Spinal cord (tissue), 10 donors: ENCODE results near the gene HIVEP1. TPM values are rescaled to one million over a fixed set of nuclear protein-coding genes. Genes with fewer than 3 reads are reported as not detected.

Experiments used
- DNase-seq, 6 donors: peaks; one replicate each; pipeline versions ENCODE4 v3.0.0 to v3.0.0-alpha.2; 2013 to 2015; ENCODE audit warnings: low spot score in 6 of 6, low read depth in 4 of 6
- H3K27ac ChIP-seq: one replicate; pipeline ENCODE4 v1.5.1; 2013; ENCODE audit warnings: low read depth, low read length, control low read depth
- H3K27me3 ChIP-seq: one replicate; pipeline ENCODE4 v1.6.1; 2013; ENCODE audit warnings: low read length; ENCODE audit not compliant: control insufficient read depth, insufficient read depth
- H3K36me3 ChIP-seq: one replicate; pipeline ENCODE4 v1.6.1; 2013; ENCODE audit warnings: low read length; ENCODE audit not compliant: control insufficient read depth, insufficient read depth
- H3K4me1 ChIP-seq: one replicate; pipeline ENCODE4 v1.6.1; 2013; ENCODE audit warnings: low read length; ENCODE audit not compliant: control insufficient read depth, insufficient read depth
- H3K4me3 ChIP-seq: one replicate; pipeline ENCODE4 v1.5.1; 2013; ENCODE audit warnings: low read depth, low read length, control low read depth
- H3K9me3 ChIP-seq: one replicate; pipeline ENCODE4 v1.6.1; 2013; ENCODE audit warnings: low read length; ENCODE audit not compliant: control insufficient read depth, insufficient read depth
- WGBS: methylation state at CpG from one replicate; pipeline ENCODE4 v1.1.5; 2013; ENCODE audit warnings: missing lambda C conversion rate; ENCODE audit not compliant: insufficient coverage; 5-methylcytosine and 5-hydroxymethylcytosine counted together
- polyA plus RNA-seq, 2 donors: library from polyadenylated mRNA; unstranded; fragments of 120-200 nt; gene quantifications; one replicate each; pipeline ENCODE4 v1.2.1, GENCODE V29; 2013; ENCODE audit not compliant: insufficient read length in 2 of 2
- total RNA-seq, 2 donors: library from RNA; depleted of rRNA in 1 of 2; stranded (reverse); fragments of 120-200 nt in 1 of 2; fragments of >200 nt in 1 of 2; gene quantifications; one replicate each; pipeline versions ENCODE4 v1.2.3 to v1.2.4, GENCODE V29; 2013 to 2014
- donor health status: healthy.

Gene HIVEP1
- total and polyA plus RNA-seq, 4 donors: 20.4 to 29.6 (median 22.5) TPM

DNA sequence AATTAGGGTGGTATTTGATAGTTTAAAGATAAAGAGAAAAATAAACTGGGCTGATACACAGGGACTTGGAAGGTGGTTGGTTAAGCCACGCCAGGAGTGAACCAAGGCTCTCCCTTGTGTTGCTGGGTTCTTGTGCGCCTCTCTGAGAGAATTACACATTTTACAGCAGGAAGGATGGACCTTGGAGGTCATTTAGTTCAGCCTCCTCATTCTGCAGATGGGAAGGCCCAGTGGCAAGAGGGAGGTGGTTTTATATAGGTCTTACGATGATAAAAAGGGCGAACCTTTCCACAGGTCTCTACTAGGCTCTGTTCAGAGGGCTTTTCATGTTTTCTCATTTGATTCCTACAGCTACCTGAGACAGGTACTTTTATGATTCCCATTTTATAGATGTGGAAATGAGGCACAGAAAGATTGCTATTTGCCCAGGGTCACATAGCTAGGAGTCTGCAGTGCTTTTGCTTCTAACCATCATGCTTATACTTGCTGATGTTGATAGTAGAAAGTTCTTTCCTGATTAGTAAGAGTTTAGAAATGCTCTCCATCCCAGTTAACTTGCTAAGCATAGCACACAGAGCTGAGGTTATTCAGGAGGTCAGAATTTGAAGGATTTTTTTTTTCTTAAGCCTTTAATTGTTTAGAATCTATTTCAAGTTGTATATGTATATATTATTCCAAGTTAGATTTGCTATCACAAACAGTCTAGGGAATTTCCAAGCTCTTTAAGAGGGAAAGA is 12.8 kb downstream of the HIVEP1 start:
- 100% methylated on average over 2 of the region's 4 CpGs for WGBS
- Histone ChIP-seq H3K27me3 (no peaks in the 10 kb centered on the region), H3K27ac (no peak overlapping the region), H3K36me3 (peaks cover 4% of the 10 kb centered on the region), H3K9me3 (peaks cover 4% of the 10 kb centered on the region), H3K4me1 (no peaks in the 10 kb centered on the region), H3K4me3 (no peak overlapping the region)
- no peak for DNase-seq

DNA sequence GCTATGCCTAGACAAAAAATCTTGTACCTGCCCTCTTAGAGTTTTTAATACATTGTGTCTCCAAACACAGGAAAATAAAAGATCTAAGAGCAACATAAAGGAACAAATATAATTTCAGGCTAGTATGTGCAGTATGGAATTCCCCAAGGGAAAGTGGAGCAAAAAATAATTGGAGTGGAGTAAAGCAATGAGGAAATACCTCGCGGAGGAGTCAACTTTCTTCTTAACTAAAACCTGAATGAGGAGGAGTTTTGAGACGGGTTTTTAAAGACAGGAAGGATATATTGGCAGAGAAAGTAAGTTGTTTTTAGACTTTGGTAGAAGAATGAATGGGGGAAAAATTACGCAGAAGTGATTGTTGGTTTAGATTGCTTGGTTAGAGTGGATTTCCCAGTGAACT is 14.0 kb downstream of the HIVEP1 start:
- Histone ChIP-seq H3K4me3 (no peak overlapping the region), H3K27ac (no peak overlapping the region), H3K36me3 (no peaks in the 10 kb centered on the region), H3K9me3 (peaks cover 8% of the 10 kb centered on the region), H3K4me1 (no peaks in the 10 kb centered on the region), H3K27me3 (no peaks in the 10 kb centered on the region)
- 90% methylated on average over 2 of the region's 4 CpGs for whole genome bisulfite sequencing
- DNase-seq: no peak

DNA sequence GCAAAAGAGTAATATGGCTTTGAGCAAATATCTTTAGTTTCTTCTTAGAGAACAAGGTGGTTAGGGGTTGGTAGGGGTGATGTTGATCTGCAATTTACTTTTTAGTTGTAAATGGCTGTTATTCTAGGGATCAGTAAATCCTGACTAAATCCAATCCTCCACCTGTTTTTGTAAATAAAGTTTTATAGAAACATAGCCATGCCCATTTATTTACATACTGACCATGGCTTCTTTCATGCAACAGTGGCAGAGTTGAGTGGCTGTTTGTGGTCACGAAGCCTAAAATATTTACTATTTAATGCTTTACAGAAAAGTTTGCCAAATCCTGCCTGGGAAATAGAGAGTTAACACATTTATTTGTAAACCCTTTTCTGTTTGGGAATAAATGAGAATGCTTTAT is 14.7 kb downstream of the HIVEP1 start:
- Histone ChIP-seq H3K9me3 (peaks cover 8% of the 10 kb centered on the region), H3K4me1 (no peaks in the 10 kb centered on the region), H3K27me3 (no peaks in the 10 kb centered on the region), H3K27ac (no peak overlapping the region), H3K36me3 (no peaks in the 10 kb centered on the region), H3K4me3 (no peak overlapping the region)
- no peak for DNase-seq
- WGBS: no CpG with 5 or more reads among the region's 1 CpG

DNA sequence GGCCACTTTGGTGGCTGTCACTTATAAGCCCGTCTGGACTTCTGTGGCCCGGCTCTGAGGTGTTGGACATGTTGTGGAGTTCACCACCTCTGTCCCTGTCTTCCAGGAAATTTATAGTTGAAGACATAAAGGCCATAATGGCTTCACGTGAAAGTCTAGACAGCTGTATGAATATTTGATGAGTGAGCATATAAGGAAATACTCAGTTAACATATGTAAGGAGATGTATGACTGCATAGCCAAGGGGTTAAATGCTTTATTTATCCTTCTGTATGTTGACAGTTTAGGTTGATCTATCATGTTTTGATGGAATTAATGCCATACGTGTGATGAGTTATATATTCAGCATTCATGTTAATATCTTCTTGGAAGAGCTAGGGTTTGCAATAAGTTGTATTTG is 16.1 kb downstream of the HIVEP1 start:
- H3K4me3 ChIP-seq: no peak overlapping the region
- peaks cover 8% of the 10 kb centered on the region for H3K9me3 ChIP-seq
- no peaks in the 10 kb centered on the region for H3K4me1 ChIP-seq
- no peak overlapping the region for H3K27ac ChIP-seq
- no peak for DNase-seq
- no peaks in the 10 kb centered on the region for H3K36me3 ChIP-seq
- 93% methylated on average over 3 of the region's 4 CpGs for WGBS
- no peaks in the 10 kb centered on the region for H3K27me3 ChIP-seq

DNA sequence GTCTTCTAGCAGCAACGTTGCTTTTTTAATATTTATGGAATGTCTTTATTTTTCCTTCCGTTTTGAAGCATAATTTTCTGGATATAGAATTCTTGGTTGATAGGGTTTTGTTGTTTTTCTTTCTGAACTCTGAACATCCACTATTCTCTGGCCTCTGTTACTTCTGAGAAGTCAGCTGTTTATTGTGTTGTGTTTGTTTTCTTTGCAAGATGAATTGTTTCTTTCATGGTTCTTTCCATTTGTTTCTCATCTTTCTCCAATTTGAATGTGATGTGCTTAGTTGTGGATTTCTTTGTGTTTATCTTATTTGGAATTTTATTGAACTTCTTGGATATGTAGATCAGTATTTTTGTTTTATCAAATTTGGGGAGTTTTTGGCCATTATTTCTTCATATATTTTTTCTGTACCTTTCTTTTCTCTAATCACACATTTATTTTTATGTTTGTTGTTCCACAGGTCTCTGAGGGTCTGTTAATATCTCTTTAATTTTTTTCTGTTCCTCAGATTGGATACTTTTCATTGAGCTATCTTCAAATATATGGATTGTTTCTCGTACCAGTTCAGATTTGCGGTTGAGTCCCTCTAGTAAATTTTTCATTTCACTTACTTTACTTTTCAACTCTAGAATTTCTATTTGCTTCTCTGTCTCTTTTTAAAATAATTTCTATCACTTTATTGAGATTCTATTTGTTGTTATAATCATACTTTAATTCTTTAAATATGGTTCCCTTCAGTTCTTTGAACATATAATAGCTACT is 18.0 kb downstream of the HIVEP1 start:
- H3K4me3 ChIP-seq: no peak overlapping the region
- whole genome bisulfite sequencing: no CpG with 5 or more reads among the region's 4 CpGs
- H3K27ac ChIP-seq: no peak overlapping the region
- no peaks in the 10 kb centered on the region for H3K36me3 ChIP-seq
- no peaks in the 10 kb centered on the region for H3K4me1 ChIP-seq
- H3K9me3 ChIP-seq: peaks cover 8% of the 10 kb centered on the region
- H3K27me3 ChIP-seq: no peaks in the 10 kb centered on the region
- no peak for DNase-seq

DNA sequence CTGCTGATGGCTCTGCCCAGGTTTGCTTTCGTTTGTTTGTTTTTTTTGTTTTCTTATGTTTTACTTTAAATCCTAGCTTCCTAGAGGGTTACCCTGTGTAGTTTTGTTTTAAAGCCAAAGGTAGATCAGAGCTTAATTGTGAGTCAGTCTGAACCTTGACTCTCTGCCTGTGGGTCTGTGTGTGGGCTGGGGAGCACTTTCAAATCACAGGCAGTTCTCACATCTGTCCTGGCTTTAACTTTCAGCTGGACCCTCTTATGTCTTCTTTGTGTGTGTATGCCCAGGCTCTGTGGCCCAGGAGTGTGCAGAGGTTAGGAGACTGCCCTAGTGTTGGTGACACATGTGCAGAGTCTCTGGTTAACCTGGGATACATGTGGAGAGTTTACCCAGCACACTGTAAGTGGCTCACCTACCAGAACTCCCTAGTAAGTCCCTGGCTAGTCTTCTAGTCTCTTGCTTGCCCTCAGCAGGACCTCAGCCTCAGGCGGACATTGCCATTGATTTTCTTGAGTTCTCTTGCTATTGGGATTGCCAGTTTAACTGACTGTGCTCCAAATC is 19.0 kb downstream of the HIVEP1 start:
- no peaks in the 10 kb centered on the region for H3K36me3 ChIP-seq
- no peak for DNase-seq
- H3K4me1 ChIP-seq: no peaks in the 10 kb centered on the region
- H3K27me3 ChIP-seq: no peaks in the 10 kb centered on the region
- H3K9me3 ChIP-seq: peaks cover 8% of the 10 kb centered on the region
- H3K4me3 ChIP-seq: no peak overlapping the region
- H3K27ac ChIP-seq: no peak overlapping the region
- 100% methylated on average over 1 of the region's 2 CpGs for WGBS

DNA sequence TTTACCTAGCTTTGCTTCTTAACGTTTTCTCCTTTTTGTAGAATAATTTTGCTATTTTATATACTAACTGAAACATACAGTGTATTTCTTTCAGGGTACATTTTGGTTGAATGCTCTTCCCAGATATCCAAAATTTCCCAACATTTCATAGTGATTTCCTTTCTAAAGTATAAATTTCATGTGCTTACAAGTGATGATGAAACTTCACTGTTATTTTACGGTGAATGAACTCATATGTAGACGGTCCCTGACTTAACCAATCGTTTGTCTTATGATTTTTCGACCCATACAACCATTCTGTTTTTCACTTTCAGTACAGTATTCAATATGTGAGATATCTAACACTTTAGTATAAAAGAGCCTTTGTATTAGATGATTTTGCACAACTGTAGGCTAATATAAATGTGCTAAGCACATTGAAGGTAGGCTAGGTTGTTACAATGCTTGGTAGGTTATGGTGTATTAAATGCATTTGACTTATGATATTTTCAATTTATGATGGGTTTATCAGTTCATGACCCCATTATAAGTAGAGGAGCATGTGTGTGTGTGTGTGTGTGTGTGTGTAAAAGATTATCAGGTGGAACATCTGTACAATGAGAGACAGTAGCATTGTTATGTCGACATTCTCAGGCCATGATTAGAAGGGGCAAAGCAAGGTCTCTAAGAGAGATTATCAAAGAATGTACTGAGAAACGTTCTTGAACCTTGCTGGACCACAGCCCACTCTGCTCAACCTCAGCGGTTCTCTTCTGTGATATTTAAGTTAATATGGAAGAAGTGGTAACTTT is 20.9 kb downstream of the HIVEP1 start:
- H3K36me3 ChIP-seq: no peaks in the 10 kb centered on the region
- no peak overlapping the region for H3K27ac ChIP-seq
- WGBS: no CpG with 5 or more reads among the region's 8 CpGs
- H3K27me3 ChIP-seq: no peaks in the 10 kb centered on the region
- no peaks in the 10 kb centered on the region for H3K4me1 ChIP-seq
- H3K4me3 ChIP-seq: no peak overlapping the region
- H3K9me3 ChIP-seq: peaks cover 8% of the 10 kb centered on the region
- DNase-seq: no peak

DNA sequence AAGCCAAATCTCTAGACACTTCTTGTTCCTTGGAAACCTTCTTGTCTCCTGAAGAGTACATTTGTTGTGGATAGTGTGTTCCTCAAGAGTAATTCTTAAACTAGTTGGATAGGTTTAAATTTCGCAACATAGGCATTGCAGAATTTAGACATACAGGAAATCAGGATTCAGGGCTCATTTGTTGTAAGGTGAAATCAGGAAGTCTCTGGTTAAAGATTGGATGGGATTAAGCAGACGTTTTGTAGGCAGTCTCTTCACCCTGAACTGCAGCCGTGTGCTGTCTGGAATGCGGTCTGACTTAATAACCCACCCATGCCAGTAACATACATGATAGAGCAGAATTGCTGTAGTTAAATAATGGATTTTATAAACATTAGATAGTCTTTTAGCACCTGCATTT is 21.7 kb downstream of the HIVEP1 start:
- no peaks in the 10 kb centered on the region for H3K4me1 ChIP-seq
- 100% methylated on average over 1 of the region's 4 CpGs for WGBS
- no peak overlapping the region for H3K4me3 ChIP-seq
- no peak overlapping the region for H3K27ac ChIP-seq
- H3K9me3 ChIP-seq: peaks cover 8% of the 10 kb centered on the region
- no peaks in the 10 kb centered on the region for H3K27me3 ChIP-seq
- no peaks in the 10 kb centered on the region for H3K36me3 ChIP-seq
- DNase-seq: no peak

DNA sequence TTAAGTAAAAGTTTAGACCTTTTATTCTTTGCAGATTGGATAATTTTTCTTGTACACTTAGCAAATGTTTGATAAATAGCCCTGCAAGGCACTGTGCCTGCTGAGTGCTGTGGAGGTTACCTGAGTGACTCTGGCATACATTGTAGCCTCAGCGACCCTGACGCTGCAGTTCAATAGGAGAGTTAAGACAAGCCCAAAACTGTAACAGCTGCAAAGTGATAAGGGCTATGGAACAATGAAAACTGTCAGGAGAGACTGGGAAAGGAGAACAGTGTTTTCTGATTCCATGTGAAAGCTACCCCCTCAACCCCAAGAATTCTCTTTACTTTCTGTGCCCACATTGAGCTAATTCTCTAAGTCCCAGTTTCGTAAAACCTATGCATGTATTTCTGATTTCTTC is 22.2 kb downstream of the HIVEP1 start:
- Histone ChIP-seq H3K27me3 (no peaks in the 10 kb centered on the region), H3K4me1 (no peaks in the 10 kb centered on the region), H3K27ac (no peak overlapping the region), H3K4me3 (no peak overlapping the region), H3K9me3 (peaks cover 8% of the 10 kb centered on the region), H3K36me3 (no peaks in the 10 kb centered on the region)
- DNase-seq: peak in 1 of 6 donors; percentile 19
- WGBS: 56% methylated on average over 2 of the region's 3 CpGs
